ENCODE data around the gene PSMF1.

- TF ChIP-seq POLR2A (IDR thresholded peaks at IDR 0.05; ENCODE audit: borderline replicate concordance, extremely low read depth, insufficient read depth, insufficient read length): no peak
- TF ChIP-seq CTCF (IDR thresholded peaks at IDR 0.05 in 2 of 3, conservative IDR thresholded peaks at IDR 0.05 in 1 of 3; ENCODE audit: borderline replicate concordance in 1 of 3, insufficient read depth in 1 of 3, low read depth in 2 of 3, low read length in 2 of 3): no peak
- no peak for TF ChIP-seq EZH2 (IDR thresholded peaks at IDR 0.05)
- TF ChIP-seq JUND (IDR thresholded peaks at IDR 0.05): no peak
- no peak for TF ChIP-seq YY1 (IDR thresholded peaks at IDR 0.05; ENCODE audit: extremely low read depth, insufficient replicate concordance, low read depth, low read length)
- no peak for TF ChIP-seq POLR2AphosphoS5 (IDR thresholded peaks at IDR 0.05; ENCODE audit: low read depth, low read length)
- TF ChIP-seq CEBPB (IDR thresholded peaks at IDR 0.05; ENCODE audit: low read depth): no peak
Observed at GRCh38 chr20:1131354-1131753, 13.0 kb downstream of the PSMF1 start.
